Measurements from ENCODE around the gene RNASE4.
"Not testable (repeated sequence)": the region's sequence is repeated elsewhere in the genome, so short reads cannot be mapped to it uniquely, and the experiment has no call there.

Gene RNASE4

DNA sequence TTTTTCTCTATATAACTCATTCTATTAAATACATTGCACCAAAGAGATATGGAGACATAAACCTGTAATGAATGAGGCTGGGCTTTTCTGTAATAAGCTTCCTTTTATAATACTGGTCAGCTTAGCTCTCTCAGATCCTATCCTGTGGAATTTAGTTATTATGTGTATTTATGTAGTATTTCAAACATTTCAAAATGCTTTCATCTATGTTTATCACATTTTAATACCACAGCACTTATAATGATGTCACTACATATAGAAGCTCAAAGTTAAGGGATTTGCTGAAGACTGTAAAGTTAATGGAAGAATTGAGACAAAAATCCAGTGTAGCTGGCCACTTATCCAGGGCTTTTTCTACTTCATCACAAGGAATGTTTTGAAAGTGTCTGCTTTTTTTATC is 15.6 kb downstream of the RNASE4 start:
- DNase-seq, result no peak

DNA sequence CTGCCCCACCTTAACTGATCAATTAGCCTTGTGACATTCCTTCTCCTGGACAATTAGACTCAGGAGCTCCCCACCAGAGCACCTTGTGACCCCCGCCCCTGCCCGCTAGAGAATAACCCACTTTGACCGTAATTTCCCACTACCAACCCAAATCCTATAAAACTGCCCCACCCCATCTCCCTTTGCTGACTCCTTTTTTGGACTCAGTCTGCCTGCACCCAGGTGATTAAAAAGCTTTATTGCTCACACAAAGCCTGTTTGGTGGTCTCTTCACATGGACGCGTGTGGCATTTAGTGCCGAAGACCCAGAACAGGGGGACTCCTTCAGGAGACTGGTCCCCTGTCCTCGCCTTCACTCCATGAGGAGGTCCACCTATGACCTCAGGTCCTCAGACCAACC is 16.6 kb downstream of the RNASE4 start:
- DNase-seq, result not testable (repeated sequence)

DNA sequence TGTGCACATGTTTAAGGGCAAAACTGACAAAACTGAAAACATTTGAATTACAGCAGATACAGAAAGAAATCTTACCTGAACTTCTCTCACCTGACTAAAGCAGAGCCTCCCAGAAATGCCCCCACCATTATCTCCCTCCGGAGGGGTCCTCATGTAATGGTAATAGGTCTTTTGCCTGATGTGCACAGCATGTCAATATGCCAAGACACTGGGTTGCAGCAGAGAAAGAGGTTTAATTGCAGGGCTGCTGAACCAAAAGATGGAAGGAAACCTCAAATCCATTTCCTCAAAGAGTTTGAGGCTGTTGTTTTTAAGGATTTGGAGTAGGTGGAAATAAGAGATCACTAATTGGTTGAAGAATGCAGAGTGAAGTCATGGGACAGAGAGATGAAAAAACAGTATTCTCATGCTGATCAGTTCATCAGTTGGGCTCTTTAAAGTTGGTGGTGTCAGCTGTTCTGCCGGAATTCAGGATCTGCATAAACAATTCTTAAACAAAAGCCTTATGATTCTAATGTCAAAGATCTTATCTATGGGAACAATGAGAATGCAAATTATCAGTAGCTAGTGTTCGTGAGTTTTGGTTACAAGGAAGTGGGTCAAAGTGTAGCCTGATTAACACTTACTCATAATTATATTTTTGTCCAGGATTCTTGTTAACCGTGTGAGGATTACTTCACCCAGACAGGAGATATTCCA is 22.4 kb downstream of the RNASE4 start:
- peak in 2 of 3 donors; percentile 18 to 27 for DNase-seq

DNA sequence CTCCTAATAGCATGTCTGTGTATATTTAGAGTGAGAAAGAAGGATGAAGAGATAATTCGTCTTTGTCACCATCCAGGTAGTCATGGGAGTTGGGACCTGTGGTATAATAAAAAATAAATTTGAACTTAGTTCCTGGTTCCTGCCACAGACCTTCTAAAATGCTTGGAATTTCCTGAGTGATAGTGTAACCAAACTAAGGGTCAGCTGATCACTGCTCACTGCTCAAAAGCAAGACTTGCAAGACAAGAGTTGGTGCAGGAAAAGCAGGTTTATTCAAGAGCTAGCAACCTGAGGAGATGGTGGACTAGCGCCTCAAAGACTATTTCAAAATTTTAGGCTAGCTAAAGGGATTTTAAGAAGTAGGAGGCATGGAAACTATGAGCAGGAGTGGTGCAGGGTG is 23.3 kb downstream of the RNASE4 start:
- peak; percentile 50 to 67 (median 63) for DNase-seq

DNA sequence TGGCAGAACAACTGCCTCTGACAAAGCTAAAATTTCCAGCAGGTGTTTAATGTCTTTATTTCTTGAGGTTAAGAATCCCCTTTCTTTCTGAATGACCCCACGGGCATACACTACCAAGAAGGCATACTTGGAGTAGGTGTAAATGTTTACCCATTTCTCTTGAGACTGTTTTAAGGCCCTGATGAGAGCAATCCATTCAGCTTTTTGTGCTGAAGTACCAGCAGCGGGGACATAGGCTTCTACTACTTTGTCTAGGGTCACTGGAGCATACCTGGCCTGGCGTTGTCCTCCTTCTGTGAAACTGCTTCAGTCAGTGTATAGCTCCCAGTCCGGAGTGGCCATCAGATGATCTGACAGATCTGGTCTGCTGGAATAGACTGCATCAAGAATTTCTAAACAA is 26.9 kb downstream of the RNASE4 start:
- no peak for DNase-seq

DNA sequence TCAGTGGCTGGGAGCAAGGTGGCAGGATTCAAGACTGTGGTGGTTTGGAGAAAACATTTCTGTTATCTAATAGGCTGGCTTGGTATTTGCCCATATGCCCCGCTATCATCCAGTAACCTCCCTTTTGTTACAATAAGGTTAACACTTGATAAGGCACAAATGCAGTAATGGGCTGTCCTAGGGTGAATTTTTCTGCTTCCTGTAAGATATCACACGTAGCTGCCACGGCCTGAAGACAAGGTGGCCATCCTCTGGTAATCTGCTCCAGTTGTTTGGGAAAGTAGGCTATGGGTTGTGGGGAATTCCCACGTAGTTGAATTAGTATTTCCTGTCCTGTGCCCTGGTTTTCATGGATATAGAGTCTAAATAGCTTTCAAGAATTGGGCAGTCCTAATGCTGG is 27.3 kb downstream of the RNASE4 start:
- no peak for DNase-seq

DNA sequence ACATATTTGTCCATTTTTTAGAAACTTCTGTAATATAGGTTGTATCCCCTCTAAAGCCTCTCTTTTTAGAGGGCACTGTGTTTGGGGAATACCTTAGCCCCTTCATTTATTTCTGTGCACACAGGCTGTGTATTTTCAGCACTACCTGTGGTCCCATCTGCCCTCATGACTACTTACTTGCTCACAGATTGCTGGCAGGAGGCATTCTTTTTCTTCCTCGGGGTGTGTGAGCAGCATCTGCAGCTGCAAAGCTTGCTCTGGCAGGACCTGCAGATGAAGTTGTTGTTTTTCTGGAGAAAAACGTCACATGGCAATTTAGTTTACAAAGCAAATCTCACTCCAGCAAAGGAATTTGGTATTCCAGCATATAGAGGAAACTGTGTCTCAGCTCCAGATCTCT is 28.5 kb downstream of the RNASE4 start:
- no peak for DNase-seq

DNA sequence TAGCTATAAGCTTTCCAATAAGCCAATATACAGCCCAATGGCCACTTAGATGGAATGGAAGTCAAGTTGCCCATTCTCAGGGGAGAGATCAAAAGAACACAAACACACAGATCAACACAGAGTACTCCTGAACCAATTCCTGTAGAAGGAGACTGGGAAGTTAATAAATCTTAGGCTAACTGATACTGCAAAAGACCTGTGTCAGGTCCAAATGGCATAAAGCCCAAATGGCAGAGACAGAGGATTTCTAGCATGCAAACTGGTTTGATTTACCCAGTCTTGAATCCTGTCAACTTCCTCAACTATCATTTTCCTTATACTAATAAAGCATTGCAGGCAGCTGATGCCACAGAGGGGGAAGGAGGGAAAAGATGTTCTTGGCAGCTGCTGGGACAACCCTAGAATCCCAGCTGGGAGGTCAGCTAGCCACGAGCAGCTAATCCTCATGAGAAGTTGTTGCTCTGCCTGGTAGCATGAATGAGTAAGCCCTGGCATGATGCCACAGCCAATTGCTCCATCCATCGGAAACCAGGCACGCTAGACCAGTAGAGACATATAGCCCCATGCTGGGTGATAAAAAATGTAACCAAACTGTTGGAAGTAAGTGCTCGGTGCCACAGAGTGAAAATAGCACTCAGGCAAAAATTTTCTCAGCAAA is 30.4 kb downstream of the RNASE4 start:
- peak; percentile 93 to 94 (median 93) for DNase-seq

DNA sequence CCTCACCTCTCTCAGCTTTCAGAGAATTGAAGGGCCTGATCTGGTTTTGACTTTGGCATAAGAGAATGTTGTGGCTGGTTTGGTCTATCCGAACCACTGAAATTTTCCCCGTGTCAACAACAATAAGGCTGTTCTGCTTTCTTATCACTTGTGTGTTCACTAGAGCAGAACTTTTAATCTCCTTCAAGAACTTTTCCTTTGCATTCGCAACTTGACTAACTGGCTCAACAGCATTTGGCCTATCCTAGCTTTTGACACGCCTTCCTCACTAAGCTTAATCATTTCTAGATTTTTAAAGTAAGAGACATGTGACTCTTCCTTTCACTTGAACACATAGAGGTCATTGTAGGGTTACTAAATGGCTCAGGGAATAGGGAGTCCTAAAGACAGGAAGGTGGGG is 35.4 kb downstream of the RNASE4 start:
- DNase-seq, result no peak

DNA sequence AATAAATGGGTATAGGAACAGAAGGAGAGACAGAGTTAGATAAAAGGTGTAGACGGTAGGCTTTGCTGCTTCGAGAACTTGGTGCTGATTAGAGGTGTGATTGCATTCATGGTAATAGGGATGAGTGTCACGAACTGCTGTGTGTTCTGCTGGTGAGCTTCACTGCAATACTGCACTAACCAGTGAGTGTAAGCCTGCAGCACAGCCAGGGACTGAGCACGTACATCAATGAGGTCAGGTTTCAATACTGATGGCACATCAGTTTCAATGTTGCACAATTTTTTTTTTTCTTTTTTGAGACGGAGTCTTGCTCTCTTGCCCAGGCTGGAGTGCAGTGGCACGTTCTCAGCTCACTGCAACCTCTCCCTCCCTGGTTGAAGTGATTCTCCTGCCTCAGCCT is 36.4 kb downstream of the RNASE4 start:
- no peak for DNase-seq

DNA sequence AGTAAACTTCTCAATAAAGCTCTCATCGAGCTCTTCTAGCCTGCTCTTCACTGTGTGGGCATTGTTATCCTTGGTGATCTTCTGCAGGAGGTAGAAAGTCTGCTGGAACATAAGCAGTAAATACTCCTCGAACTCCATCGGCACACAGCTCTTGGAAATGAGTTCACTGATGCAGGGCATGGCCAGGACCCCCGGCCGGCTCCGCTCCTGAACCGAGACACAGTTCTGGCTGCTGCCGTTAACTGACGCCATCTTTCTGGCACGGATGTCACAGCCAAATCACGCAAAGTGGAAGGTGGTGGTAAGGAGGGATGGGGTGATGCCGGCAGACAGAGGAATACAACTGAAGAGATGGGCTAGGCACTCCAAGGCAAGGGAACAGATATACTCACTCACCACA is 37.7 kb downstream of the RNASE4 start:
- no peak for DNase-seq

DNA sequence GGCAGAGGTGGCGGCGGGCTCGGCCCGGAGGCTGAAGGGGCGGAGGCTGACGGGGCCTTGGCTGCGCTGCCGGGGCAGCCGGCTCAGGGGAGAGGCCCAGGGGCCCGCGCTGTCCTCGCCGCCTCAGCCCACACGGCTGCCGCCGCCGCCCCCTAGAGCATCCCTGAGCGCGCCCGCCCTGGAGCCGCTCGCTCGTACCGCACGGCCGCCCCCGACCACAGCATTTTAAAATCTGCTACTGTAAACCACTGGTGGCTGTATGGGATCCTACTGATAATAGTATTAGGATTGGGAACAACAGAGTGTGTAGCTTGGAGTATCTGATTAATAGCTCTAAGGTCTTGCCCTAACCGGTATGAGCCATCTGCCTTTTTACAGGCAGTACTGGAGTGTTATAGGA is 39.1 kb downstream of the RNASE4 start:
- DNase-seq, result no peak

DNA sequence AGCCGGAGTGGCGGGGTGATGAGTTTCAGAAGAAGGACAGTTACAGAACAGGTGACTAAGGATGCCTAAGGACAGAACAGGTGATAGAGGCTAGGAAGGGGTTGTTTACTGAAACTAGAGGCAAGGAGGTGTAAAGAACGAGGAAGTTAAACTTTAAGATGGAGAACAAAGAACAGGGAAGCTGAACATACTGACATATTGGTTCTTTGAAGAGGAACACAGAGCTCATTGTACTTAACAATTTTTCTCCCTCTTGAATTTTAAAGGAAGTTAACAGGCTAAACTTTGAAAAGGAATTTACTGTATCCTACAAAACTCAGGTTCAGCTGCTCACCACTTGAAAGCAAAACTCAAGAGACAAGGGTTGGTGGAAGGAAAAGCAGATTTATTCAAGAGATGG is 41.8 kb downstream of the RNASE4 start:
- not testable (repeated sequence) for DNase-seq

DNA sequence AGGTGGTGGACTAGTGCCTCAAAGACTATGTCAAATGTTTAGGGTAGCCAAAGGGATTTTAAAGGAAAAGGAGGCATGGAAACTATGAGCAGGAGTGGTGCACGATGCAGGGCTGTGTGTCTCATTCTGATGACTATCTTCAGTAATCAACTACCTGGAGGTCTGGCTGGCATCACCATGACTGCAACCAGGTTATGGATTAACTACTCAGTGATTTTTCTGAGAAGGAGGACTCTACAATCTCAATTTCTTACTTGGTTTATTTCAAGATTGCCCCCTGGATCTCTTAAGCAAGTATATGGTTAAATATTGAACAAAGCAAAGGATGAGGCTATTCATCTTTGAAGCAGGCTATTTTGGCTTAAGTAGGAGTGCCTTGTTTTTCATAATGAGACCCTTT is 42.2 kb downstream of the RNASE4 start:
- no peak for DNase-seq

DNA sequence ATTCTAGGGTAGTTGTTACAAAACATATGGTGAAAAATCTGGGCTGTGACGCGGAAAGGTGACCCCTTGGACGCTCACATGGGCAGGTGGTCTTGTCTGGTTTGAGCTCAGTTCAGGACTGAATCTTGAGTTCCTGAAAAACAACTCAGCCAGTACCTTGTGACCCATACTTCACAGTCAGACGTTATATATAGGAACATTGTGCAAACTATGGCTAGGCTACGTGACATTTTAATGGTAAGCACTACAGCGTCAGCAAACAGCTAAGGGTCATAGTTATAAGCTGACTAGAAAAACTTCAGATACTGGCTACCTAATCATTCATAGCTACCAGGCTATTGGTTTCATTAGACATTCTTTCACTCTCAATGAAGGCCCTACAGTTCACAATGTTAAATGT is 46.5 kb downstream of the RNASE4 start:
- peak; percentile 39 to 68 (median 58) for DNase-seq

DNA sequence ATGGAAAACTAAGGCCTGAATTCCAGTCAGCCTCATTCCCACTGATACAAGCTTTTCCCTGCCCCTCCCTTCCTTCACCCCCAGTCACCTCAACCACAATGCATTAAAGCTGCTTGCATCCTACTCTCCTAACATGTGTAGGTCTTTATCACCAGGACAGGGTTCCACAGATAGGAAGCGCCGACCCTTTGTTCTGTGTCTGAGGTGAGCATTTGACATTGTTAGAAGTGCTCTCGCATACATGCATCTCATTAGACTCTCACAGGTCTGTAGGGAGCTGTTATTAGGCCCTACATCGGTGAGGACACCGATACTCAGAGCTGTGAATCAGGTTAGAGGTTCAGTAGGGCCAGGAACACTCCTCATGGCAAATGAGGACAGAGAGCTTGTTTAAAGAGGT is 48.1 kb downstream of the RNASE4 start:
- DNase-seq, result no peak

DNA sequence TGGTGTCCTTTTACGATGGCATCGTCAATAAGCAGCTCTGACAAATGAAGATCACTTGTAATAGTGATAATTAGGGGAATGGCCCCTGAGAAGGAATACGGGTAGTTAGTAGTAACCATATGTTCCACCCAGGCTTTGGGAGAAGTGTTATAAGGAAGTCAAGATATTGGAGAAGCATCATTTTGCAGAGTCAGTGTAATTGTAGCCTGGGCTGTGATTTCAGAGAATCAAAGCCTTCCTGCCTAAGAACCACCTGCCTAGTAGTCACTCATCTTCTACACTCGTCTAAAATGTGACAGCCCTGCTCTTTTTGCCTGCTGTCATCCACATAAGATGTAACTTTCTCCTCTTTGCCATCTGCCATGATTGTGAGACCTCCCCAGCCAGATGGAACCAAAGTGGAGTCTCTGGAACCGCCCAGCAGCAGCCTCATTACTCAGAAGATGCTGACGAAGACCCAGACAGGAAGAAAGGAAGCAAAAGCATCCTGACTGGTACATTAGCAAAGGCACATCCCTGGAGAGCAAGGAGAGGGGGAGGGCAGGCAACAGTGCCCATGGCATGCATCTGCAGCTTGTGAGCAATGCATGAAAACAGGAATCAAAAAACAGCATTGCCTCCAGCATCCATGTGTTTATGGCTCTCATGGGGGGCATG is 48.7 kb downstream of the RNASE4 start:
- DNase-seq, result peak; percentile 39 to 66 (median 61)

DNA sequence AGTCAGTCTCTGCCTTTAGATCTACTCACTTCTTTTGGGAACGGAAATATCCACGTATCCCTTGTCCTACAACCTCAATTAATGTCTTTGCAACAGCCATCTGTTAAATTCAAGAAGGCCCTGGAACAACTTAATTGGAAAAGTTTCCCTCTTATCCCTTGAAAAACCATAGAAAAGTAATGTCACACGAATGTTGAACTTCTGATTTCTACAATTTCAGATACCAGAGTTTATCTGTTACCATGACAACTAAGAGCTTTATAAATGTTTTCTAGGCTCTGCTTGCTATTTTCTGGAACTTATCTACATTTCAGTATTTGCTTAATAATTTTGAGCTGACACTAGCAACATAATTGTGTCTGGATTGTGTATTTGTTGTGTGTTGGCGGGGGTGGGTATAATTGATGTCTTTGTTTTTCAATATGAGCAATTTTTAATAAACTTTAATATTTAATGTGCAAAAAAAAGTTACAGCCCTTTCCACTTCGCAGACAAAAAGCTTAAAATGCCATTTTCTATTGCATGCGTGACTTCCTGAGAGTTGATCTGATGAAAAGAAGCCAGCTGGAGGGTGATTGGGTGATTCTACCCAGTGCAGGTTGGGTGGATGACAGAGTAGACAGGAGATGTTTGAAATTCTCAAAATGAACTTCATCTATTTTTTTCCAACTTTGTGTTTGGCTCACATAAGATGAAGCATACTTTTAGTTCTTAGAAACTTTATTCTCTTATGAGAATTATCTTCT is 49.5 kb downstream of the RNASE4 start:
- DNase-seq, result no peak

DNA sequence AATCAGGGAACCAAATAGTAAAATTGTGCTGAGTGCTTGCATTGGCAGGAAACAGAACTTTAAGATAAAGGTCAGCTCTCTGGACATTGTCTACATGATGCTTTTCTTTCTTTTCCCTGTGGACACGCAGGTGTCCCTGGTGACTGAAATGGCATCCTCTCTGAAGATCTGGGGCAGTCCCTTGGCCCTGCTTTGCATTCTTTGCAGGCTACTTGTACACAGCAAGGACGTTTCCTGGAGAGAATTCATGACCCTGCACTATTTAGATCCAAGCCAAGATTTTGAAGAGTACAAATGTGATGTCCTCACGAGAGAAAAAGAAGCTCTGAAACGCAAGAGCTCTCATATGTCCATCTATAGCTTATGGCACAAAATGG is 50.1 kb downstream of the RNASE4 start:
- DNase-seq, result no peak

DNA sequence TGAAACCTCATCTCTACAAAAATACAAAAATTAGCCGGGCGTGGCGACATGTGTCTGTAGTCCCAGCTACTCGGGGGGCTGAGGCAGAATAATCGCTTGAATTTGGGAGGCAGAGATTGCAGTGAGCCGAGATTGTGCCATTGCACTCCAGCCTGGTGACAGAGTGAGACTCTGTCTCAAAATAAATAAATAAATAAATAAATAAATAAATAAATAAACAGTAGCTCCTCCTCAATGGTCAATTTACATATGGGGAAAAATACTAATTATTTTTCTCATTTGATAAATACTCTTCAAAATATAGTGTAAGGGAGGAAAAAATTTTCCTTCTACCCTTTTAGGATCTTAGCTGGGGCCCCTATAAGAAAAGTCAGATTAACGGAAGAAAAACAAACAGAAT is 53.9 kb downstream of the RNASE4 start:
- not testable (repeated sequence) for DNase-seq

DNA sequence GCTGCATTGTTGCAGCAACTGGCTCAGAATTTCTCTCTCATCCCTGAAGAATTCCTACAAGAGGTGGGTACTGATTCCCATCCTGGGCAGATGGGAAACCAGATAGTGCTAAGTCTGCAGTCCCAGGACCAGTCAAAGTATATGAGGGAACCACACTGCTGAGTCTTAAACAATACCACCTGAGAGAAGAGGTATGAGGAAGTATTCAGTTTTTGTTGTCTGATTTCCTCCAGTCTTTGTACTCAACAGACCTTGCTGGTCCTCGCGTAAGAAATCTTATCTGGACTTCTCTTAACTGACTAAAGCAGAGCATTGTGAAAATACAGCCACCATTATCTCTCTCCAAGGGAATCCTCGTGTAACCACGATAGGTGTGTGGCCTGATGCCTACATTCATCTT is 57.8 kb downstream of the RNASE4 start:
- no peak for DNase-seq

DNA sequence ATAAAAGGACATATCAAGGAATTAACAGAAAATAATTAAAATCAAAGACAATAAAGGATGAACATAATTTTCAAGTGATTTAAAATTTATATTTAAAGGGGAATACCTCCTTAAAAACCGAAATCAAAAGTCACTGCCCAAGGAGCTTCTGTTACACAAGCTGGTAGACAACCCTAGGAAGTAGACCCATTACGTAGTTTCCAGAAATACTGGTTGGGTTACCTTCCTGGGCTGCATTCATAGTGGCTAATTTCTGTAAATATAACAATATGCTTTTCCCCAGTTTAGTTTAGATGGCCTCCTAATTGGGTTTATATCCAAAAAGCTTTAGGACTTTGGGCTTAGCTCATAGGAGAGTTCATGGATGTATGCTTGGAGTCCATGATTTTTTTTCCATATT is 59.2 kb downstream of the RNASE4 start:
- no peak for DNase-seq

DNA sequence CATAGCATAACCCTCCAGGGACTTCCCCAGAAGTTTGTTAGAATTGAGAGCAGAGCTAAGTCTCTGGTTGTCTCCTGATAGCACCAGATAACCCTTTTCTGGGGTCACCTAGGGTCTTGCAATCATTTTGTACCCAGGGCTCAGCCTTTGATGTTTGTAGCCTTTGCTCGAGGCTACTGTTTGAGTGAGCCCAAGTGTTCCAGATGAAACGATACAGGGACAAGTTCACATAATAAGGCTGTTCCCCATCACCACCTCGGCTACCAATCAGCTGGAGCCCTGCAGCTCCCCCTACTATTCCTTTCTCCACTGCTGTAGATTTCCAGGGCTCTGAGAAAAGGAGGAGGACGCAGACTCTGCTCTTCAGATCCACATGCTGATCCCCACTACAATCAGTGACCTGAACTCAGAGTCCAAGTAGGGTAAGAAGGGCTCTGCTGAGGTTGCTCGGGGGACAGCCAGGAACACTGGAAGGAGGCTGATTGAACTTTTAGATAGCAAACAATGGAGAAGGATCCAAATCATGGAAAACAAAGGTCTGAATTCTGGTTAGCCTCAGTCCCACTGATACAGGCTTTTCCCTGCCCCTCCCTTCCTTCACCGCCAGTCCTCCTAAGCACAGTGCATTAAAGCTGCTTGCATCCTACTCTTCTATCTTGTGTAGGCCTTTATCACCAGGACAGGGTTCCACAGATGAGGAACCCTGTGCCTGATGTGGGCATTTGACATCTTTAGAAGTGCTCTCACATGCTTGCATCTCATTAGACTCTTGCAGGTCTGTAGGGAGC is 61.4 kb downstream of the RNASE4 start, which contains the start of gene EDDM3A:
Gene EDDM3A, plus strand, starts transcription at position 317 of the 788 bp plus-strand sequence. CDS start 1,694 bp downstream, outside the sequence.
- DNase-seq, result no peak

Measured in suppressor macrophage treated with lipopolysaccharide for 1 hour (primary cell).